C4-2B (cell line): Measurements from ENCODE around the gene FCGBP.

ENCODE experiments used
- H3K27ac ChIP-seq: fragments of 450-650 bp; 2 replicates; pipeline ENCODE4 v1.5.1; 2017
- CTCF ChIP-seq: fragments of 450-650 bp; conservative IDR thresholded peaks from 2 replicates; pipeline ENCODE4 v1.5.1; 2017; ENCODE audit warnings: mild to moderate bottlenecking
- ZFX ChIP-seq: fragments of 450-650 bp; IDR thresholded peaks from 2 replicates; pipeline ENCODE4 v1.6.1; 2017

FCGBP gene

GRCh38 chr19:39934584-39935363 is at the start of gene FCGBP:
Gene FCGBP, minus strand, starts transcription at chr19:39934634.
- peak within 1 kb of the TSS; percentile 48; the same call in 1 of the 2 replicates for H3K27ac ChIP-seq
- no peak for TF ChIP-seq ZFX
- TF ChIP-seq CTCF = no peak

GRCh38 chr19:39983695-39984300 is 49.4 kb upstream of the FCGBP start:
- TF ChIP-seq ZFX (no peak), CTCF (no peak)

GRCh38 chr19:39982883-39983282 is 48.4 kb upstream of the FCGBP start:
- H3K27ac ChIP-seq = no peak overlapping the region
- no peak for TF ChIP-seq ZFX
- TF ChIP-seq CTCF = no peak

More at GRCh38 chr19:39983695-39984300, 49.4 kb upstream of the FCGBP start:
- no peak overlapping the region for H3K27ac ChIP-seq

- TF ChIP-seq CTCF (no peak), ZFX (no peak)
Measured at GRCh38 chr19:39974377-39975155, 40.1 kb upstream of the FCGBP start.

GRCh38 chr19:39971380-39972035 is 37.1 kb upstream of the FCGBP start:
- peak overlapping the region; percentile 85 for H3K27ac ChIP-seq
- TF ChIP-seq ZFX (peak; percentile 46; the same call in 1 of the 2 replicates), CTCF (no peak)

More at GRCh38 chr19:39974377-39975155, 40.1 kb upstream of the FCGBP start:
- H3K27ac ChIP-seq = no peak overlapping the region

GRCh38 chr19:39970675-39971379 is 36.4 kb upstream of the FCGBP start, which contains the start of gene PSMC4:
Gene PSMC4, plus strand, starts transcription at chr19:39971165. Its CDS starts 38 bp downstream, at chr19:39971203.
- peak; percentile 90 for TF ChIP-seq CTCF
- 0 out of 2 replicates have a peak, but pooled peaks have one; percentile 79 for TF ChIP-seq ZFX
- peak within 1 kb of the TSS; percentile 85 for H3K27ac ChIP-seq
